ENCODE measurements around the gene DNAH10. TPM values are rescaled to one million over a fixed set of nuclear protein-coding genes. Genes with fewer than 3 reads are reported as not detected.

The DNAH10 gene
- total and polyA plus RNA-seq, 2 donors from 2014 or later = 0.24 to 0.28 TPM

GRCh38 chr12:123790905-123791467 lies 28.9 kb downstream of the DNAH10 start:
- DNase-seq (peak in 3 of 5 donors; percentile 17 to 37 (median 30)), FAIRE-seq (no peak)
- Histone ChIP-seq H3K27ac (ENCODE audit: low read depth in 2 of 2, low read length in 2 of 2) (no peak overlapping the region), H3K9me3 (ENCODE audit: control insufficient read depth in 2 of 3, insufficient read depth in 1 of 3, low read length in 3 of 3) (no peaks in the 10 kb centered on the region), H3K27me3 (ENCODE audit: control insufficient read depth, insufficient read depth, low read length) (no peaks in the 10 kb centered on the region), H3K9ac (ENCODE audit: low read length in 3 of 3) (no peak overlapping the region), H3K4me3 (ENCODE audit: low read length in 3 of 3) (no peak overlapping the region), H3K4me1 (ENCODE audit: control insufficient read depth in 2 of 3, insufficient read depth in 2 of 3, low read depth in 1 of 3, low read length in 3 of 3) (no peaks in the 10 kb centered on the region), H3K36me3 (ENCODE audit: control insufficient read depth in 2 of 3, insufficient read depth in 3 of 3, low read length in 3 of 3) (no peaks in the 10 kb centered on the region)
- no peak for TF ChIP-seq CTCF (IDR thresholded peaks at IDR 0.05; ENCODE audit: borderline replicate concordance, extremely low read depth, insufficient read depth)
- intact Hi-C loops (cut with DNase I) = no loop called here

- Histone ChIP-seq H3K27ac (ENCODE audit: low read depth in 2 of 2, low read length in 2 of 2) (no peak overlapping the region), H3K27me3 (ENCODE audit: control insufficient read depth, insufficient read depth, low read length) (no peaks in the 10 kb centered on the region), H3K9me3 (ENCODE audit: control insufficient read depth in 2 of 3, insufficient read depth in 1 of 3, low read length in 3 of 3) (no peaks in the 10 kb centered on the region), H3K4me1 (ENCODE audit: control insufficient read depth in 2 of 3, insufficient read depth in 2 of 3, low read depth in 1 of 3, low read length in 3 of 3) (no peaks in the 10 kb centered on the region), H3K36me3 (ENCODE audit: control insufficient read depth in 2 of 3, insufficient read depth in 3 of 3, low read length in 3 of 3) (no peaks in the 10 kb centered on the region), H3K4me3 (ENCODE audit: low read length in 3 of 3) (no peak overlapping the region), H3K9ac (ENCODE audit: low read length in 3 of 3) (no peak overlapping the region)
- FAIRE-seq (no peak), DNase-seq (no peak)
- TF ChIP-seq CTCF (IDR thresholded peaks at IDR 0.05; ENCODE audit: borderline replicate concordance, extremely low read depth, insufficient read depth) = no peak
- intact Hi-C loops (cut with DNase I) = no loop called here
Observed at GRCh38 chr12:123794027-123794426, 31.9 kb downstream of the DNAH10 start.

GRCh38 chr12:123798518-123798917 lies 36.4 kb downstream of the DNAH10 start:
- no peaks in the 10 kb centered on the region for H3K4me1 ChIP-seq (ENCODE audit: control insufficient read depth in 2 of 3, insufficient read depth in 2 of 3, low read depth in 1 of 3, low read length in 3 of 3)
- no peak overlapping the region for H3K9ac ChIP-seq (ENCODE audit: low read length in 3 of 3)
- no peaks in the 10 kb centered on the region for H3K9me3 ChIP-seq (ENCODE audit: control insufficient read depth in 2 of 3, insufficient read depth in 1 of 3, low read length in 3 of 3)
- H3K27me3 ChIP-seq (ENCODE audit: control insufficient read depth, insufficient read depth, low read length) = no peaks in the 10 kb centered on the region
- no peak for TF ChIP-seq CTCF (IDR thresholded peaks at IDR 0.05; ENCODE audit: borderline replicate concordance, extremely low read depth, insufficient read depth)
- no peak overlapping the region for H3K4me3 ChIP-seq (ENCODE audit: low read length in 3 of 3)
- intact Hi-C loops (cut with DNase I) = no loop called here
- no peaks in the 10 kb centered on the region for H3K36me3 ChIP-seq (ENCODE audit: control insufficient read depth in 2 of 3, insufficient read depth in 3 of 3, low read length in 3 of 3)
- no peak for DNase-seq
- FAIRE-seq = no peak
- no peak overlapping the region for H3K27ac ChIP-seq (ENCODE audit: low read depth in 2 of 2, low read length in 2 of 2)

GRCh38 chr12:123799227-123799626 lies 37.1 kb downstream of the DNAH10 start:
- H3K36me3 ChIP-seq (ENCODE audit: control insufficient read depth in 2 of 3, insufficient read depth in 3 of 3, low read length in 3 of 3) = no peaks in the 10 kb centered on the region
- H3K27me3 ChIP-seq (ENCODE audit: control insufficient read depth, insufficient read depth, low read length) = no peaks in the 10 kb centered on the region
- DNase-seq (no peak), FAIRE-seq (no peak)
- no peak overlapping the region for H3K9ac ChIP-seq (ENCODE audit: low read length in 3 of 3)
- H3K27ac ChIP-seq (ENCODE audit: low read depth in 2 of 2, low read length in 2 of 2) = no peak overlapping the region
- no peak for TF ChIP-seq CTCF (IDR thresholded peaks at IDR 0.05; ENCODE audit: borderline replicate concordance, extremely low read depth, insufficient read depth)
- no peaks in the 10 kb centered on the region for H3K4me1 ChIP-seq (ENCODE audit: control insufficient read depth in 2 of 3, insufficient read depth in 2 of 3, low read depth in 1 of 3, low read length in 3 of 3)
- no peak overlapping the region for H3K4me3 ChIP-seq (ENCODE audit: low read length in 3 of 3)
- H3K9me3 ChIP-seq (ENCODE audit: control insufficient read depth in 2 of 3, insufficient read depth in 1 of 3, low read length in 3 of 3) = no peaks in the 10 kb centered on the region
- intact Hi-C loops (cut with DNase I) = no loop called here
